H1 (cell line): ENCODE data around the gene DENND4A. TPM values are rescaled to one million over a fixed set of nuclear protein-coding genes. Genes with fewer than 3 reads are reported as not detected.

Source experiments
- CTCF ChIA-PET: fragments of 300-600 bp; sonication (Branson Sonifier 250); formaldehyde crosslinking; loops from one replicate; lab custom pipeline; 2021; ENCODE audit not compliant: partially characterized antibody; lab: Charles Lee
- POLR2A ChIA-PET: fragments of 300-600 bp; sonication (Branson Sonifier 250); formaldehyde crosslinking; loops from one replicate; lab custom pipeline; 2021; ENCODE audit warnings: inconsistent platforms; ENCODE audit not compliant: partially characterized antibody; lab: Charles Lee
- DNase-seq, 2 experiments: peaks; one replicate each; pipeline versions ENCODE4 v3.0.0 to v3.0.0-alpha.2; 2010 to 2022; ENCODE audit warnings: low spot score in 2 of 2, low read depth in 1 of 2, mixed read lengths in 1 of 2
- FAIRE-seq: peaks from 2 replicates; lab custom pipeline; 2011; peaks lifted over from hg19 to GRCh38; lab: Jason Lieb, UNC
- H2AFZ ChIP-seq: 2 replicates; pipeline ENCODE4 v1.8.1; 2012; ENCODE audit warnings: low read length, inconsistent platforms
- H2AK5ac ChIP-seq: 2 replicates; pipeline ENCODE4 v1.6.1; 2013; ENCODE audit warnings: low read depth, low read length
- H2BK120ac ChIP-seq: replicated peaks from 2 replicates; pipeline ENCODE3; 2013; ENCODE audit warnings: low read depth, low read length, inconsistent platforms
- H2BK12ac ChIP-seq: 2 replicates; pipeline ENCODE4 v1.6.1; 2013; ENCODE audit warnings: low read depth, low read length
- H2BK15ac ChIP-seq: 2 replicates; pipeline ENCODE4 v1.6.1; 2013; ENCODE audit warnings: low read length
- H2BK20ac ChIP-seq: 2 replicates; pipeline ENCODE4 v1.6.1; 2013; ENCODE audit warnings: low read length
- H2BK5ac ChIP-seq: 2 replicates; pipeline ENCODE4 v1.6.1; 2013; ENCODE audit warnings: low read depth, low read length
- H3K14ac ChIP-seq: 2 replicates; pipeline ENCODE4 v1.6.1; 2013; ENCODE audit warnings: inconsistent platforms; ENCODE audit not compliant: insufficient read length
- H3K18ac ChIP-seq: 2 replicates; pipeline ENCODE4 v1.6.1; 2013; ENCODE audit warnings: low read length; ENCODE audit errors: extremely low read depth
- H3K23ac ChIP-seq: 2 replicates; pipeline ENCODE4 v1.6.1; 2013; ENCODE audit warnings: inconsistent platforms; ENCODE audit not compliant: insufficient read length
- H3K23me2 ChIP-seq: 2 replicates; pipeline ENCODE4 v1.6.1; 2013; ENCODE audit warnings: low read depth, low read length
- H3K27ac ChIP-seq: 2 replicates; pipeline ENCODE4 v1.6.1; 2011; ENCODE audit warnings: low read depth, low read length, inconsistent platforms
- H3K27me3 ChIP-seq, 4 experiments: replicated peaks in 1 of 4; 1 replicate in 1 of 4; 2 replicates in 3 of 4; pipeline versions ENCODE4 v1.6.1 to v1.8.1; 2011 to 2013; ENCODE audit warnings: low read length in 3 of 4, mild to moderate bottlenecking in 3 of 4, inconsistent platforms in 2 of 4, mixed read lengths in 2 of 4, moderate library complexity in 1 of 4; ENCODE audit not compliant: control insufficient read depth in 3 of 4, insufficient read depth in 3 of 4; ENCODE audit errors: extremely low read depth in 1 of 4
- H3K36me3 ChIP-seq, 4 experiments: 2 replicates each; pipeline versions ENCODE4 v1.6.1 to v1.8.1; 2011 to 2013; ENCODE audit warnings: mild to moderate bottlenecking in 4 of 4, low read length in 3 of 4, moderate library complexity in 2 of 4, control low read depth in 1 of 4, inconsistent platforms in 1 of 4; ENCODE audit not compliant: insufficient read depth in 4 of 4, control insufficient read depth in 2 of 4
- H3K4ac ChIP-seq: replicated peaks from 2 replicates; pipeline ENCODE3; 2013; ENCODE audit warnings: low read length, low read depth, mixed read lengths, inconsistent platforms; ENCODE audit not compliant: insufficient read length
- H3K4me1 ChIP-seq, 4 experiments: replicated peaks in 1 of 4; 1 replicate in 1 of 4; 2 replicates in 3 of 4; pipeline versions ENCODE4 v1.6.1 to v1.8.1; 2011 to 2013; ENCODE audit warnings: low read length in 3 of 4, inconsistent platforms in 2 of 4, mixed read lengths in 1 of 4; ENCODE audit not compliant: insufficient read depth in 4 of 4, control insufficient read depth in 3 of 4
- H3K4me2 ChIP-seq, 2 experiments: 2 replicates each; pipeline versions ENCODE4 v1.6.1 to v1.8.1; 2011 to 2013; ENCODE audit warnings: low read depth in 2 of 2, low read length in 2 of 2, control low read depth in 1 of 2, inconsistent platforms in 1 of 2, mild to moderate bottlenecking in 1 of 2; ENCODE audit not compliant: insufficient read depth in 1 of 2
- H3K4me3 ChIP-seq, 4 experiments: fragments of 200-600, 300-600 bp in 1 of 4; sonication (generic), shearing (Covaris generic), sonication (Bioruptor Twin) in 1 of 4; 2 replicates each; pipeline versions ENCODE4 v1.5.1 to v1.8.1; 2011 to 2016; ENCODE audit warnings: low read length in 4 of 4, low read depth in 3 of 4, control low read depth in 2 of 4, inconsistent platforms in 2 of 4, mild to moderate bottlenecking in 2 of 4, mixed read lengths in 1 of 4, moderate library complexity in 1 of 4; ENCODE audit not compliant: insufficient read depth in 2 of 4; ENCODE audit errors: extremely low read depth in 1 of 4
- H3K56ac ChIP-seq: replicated peaks from 2 replicates; pipeline ENCODE3; 2013; ENCODE audit warnings: low read depth, mild to moderate bottlenecking, mixed read lengths, low read length, inconsistent platforms; ENCODE audit not compliant: insufficient read length
- H3K79me1 ChIP-seq: 2 replicates; pipeline ENCODE4 v1.6.1; 2013; ENCODE audit warnings: low read depth, low read length, control low read depth
- H3K79me2 ChIP-seq, 2 experiments: 2 replicates each; pipeline versions ENCODE4 v1.6.1 to v1.8.1; 2012 to 2013; ENCODE audit warnings: low read length in 2 of 2, mild to moderate bottlenecking in 2 of 2, inconsistent platforms in 1 of 2; ENCODE audit not compliant: insufficient read depth in 2 of 2, control insufficient read depth in 1 of 2
- H3K9ac ChIP-seq, 4 experiments: replicated peaks in 1 of 4; 1 replicate in 1 of 4; 2 replicates in 3 of 4; pipeline versions ENCODE4 v1.6.1 to v1.8.1; 2011 to 2013; ENCODE audit warnings: low read depth in 3 of 4, low read length in 3 of 4, control low read depth in 2 of 4, mild to moderate bottlenecking in 2 of 4, moderate library complexity in 2 of 4, inconsistent platforms in 1 of 4; ENCODE audit errors: extremely low read depth in 1 of 4
- H3K9me3 ChIP-seq, 2 experiments: 2 replicates each; pipeline versions ENCODE4 v1.6.1 to v1.8.1; 2012 to 2013; ENCODE audit warnings: mild to moderate bottlenecking in 2 of 2, moderate library complexity in 2 of 2, control low read depth in 1 of 2, inconsistent platforms in 1 of 2, low read depth in 1 of 2, low read length in 1 of 2, mixed read lengths in 1 of 2; ENCODE audit not compliant: insufficient read depth in 2 of 2
- H4K20me1 ChIP-seq, 2 experiments: replicated peaks in 1 of 2; 2 replicates each; pipeline versions ENCODE3 to v1.8.1; 2011 to 2013; ENCODE audit warnings: inconsistent platforms in 2 of 2, low read length in 2 of 2, mild to moderate bottlenecking in 1 of 2; ENCODE audit not compliant: insufficient read depth in 2 of 2, control insufficient read depth in 1 of 2
- H4K5ac ChIP-seq: 2 replicates; pipeline ENCODE4 v1.6.1; 2013; ENCODE audit warnings: low read length, low read depth, mixed read lengths, inconsistent platforms; ENCODE audit not compliant: insufficient read length
- H4K8ac ChIP-seq: 2 replicates; pipeline ENCODE4 v1.8.0; 2013; ENCODE audit warnings: mild to moderate bottlenecking, moderate library complexity, low read length, inconsistent platforms; ENCODE audit not compliant: insufficient read depth; ENCODE audit errors: extremely low read depth
- H4K91ac ChIP-seq: replicated peaks from 2 replicates; pipeline ENCODE3; 2013; ENCODE audit warnings: low read length, mixed read lengths, inconsistent platforms; ENCODE audit not compliant: insufficient read length
- ATF2 ChIP-seq: IDR thresholded peaks from 2 replicates; pipeline ENCODE4 v1.6.1; 2012; ENCODE audit warnings: low read length, inconsistent platforms
- ATF3 ChIP-seq: IDR thresholded peaks from 2 replicates; pipeline ENCODE4 v1.6.1; 2011; ENCODE audit warnings: low read depth, mild to moderate bottlenecking, low read length; ENCODE audit not compliant: insufficient read depth
- BCL11A ChIP-seq, 2 experiments: IDR thresholded peaks; one replicate each; pipeline ENCODE4 v1.6.1; 2011; ENCODE audit warnings: low read depth in 2 of 2, low read length in 2 of 2, mild to moderate bottlenecking in 2 of 2
- BRCA1 ChIP-seq: IDR thresholded peaks from 2 replicates; pipeline ENCODE4 v1.6.1; 2012; ENCODE audit warnings: low read depth, low read length, improper control_type of control experiment
- CEBPB ChIP-seq: IDR thresholded peaks from 2 replicates; pipeline ENCODE4 v1.6.1; 2012; ENCODE audit warnings: low read depth, low read length
- CREB1 ChIP-seq: IDR thresholded peaks from 2 replicates; pipeline ENCODE4 v1.6.1; 2012; ENCODE audit warnings: inconsistent platforms
- E2F6 ChIP-seq: IDR thresholded peaks from 2 replicates; pipeline ENCODE4 v1.6.1; 2012; ENCODE audit warnings: inconsistent platforms
- SP2 ChIP-seq: IDR thresholded peaks from 2 replicates; pipeline ENCODE4 v1.6.1; 2012; ENCODE audit warnings: mild to moderate bottlenecking, low read length, inconsistent platforms
- TEAD4 ChIP-seq: IDR thresholded peaks from 2 replicates; pipeline ENCODE4 v1.6.1; 2012; ENCODE audit warnings: low read depth, low read length, inconsistent platforms, mixed read lengths
- YY1 ChIP-seq: IDR thresholded peaks from 2 replicates; pipeline ENCODE4 v1.6.1; 2011; ENCODE audit warnings: low read depth, mild to moderate bottlenecking, low read length
- ZNF274 ChIP-seq: IDR thresholded peaks from 2 replicates; pipeline ENCODE4 v1.7.0; 2012; ENCODE audit warnings: low read length, borderline replicate concordance; ENCODE audit errors: extremely low read depth
- WGBS, 2 experiments: shearing (Covaris generic) in 1 of 2; methylation state at CpG; one replicate each; pipeline versions ENCODE4 v1.1.6 to v1.1.7; 2013 to 2015; ENCODE audit warnings: low lambda C conversion rate in 2 of 2, mixed read lengths in 2 of 2, inconsistent platforms in 1 of 2, low coverage in 1 of 2, missing lambda C conversion rate in 1 of 2; ENCODE audit not compliant: insufficient replicate concordance in 2 of 2, insufficient coverage in 1 of 2, insufficient read length in 1 of 2; ENCODE audit errors: extremely low coverage in 1 of 2, missing lambda C conversion rate in 1 of 2; 5-methylcytosine and 5-hydroxymethylcytosine counted together
- polyA plus RNA-seq, 7 experiments: library from polyadenylated mRNA; depleted of rRNA in 3 of 7; stranded (reverse) in 5 of 7; unstranded in 2 of 7; fragments of >200 nt in 5 of 7; fragments of 200-250 nt in 2 of 7; gene quantifications; 1 replicate in 5 of 7; 2 replicates in 1 of 7; 4 replicates in 1 of 7; pipeline versions ENCODE4 v1.2.1 to v1.2.3, GENCODE V29; 2011 to 2013; ENCODE audit warnings: missing spikeins in 2 of 7, mixed read lengths in 2 of 7
- total RNA-seq: library from RNA; stranded (reverse); fragmentation: NEBNext Ultra II Directional; extraction: Animal tissue kit (Norgen Biotek cat#: 25700); gene quantifications from 2 replicates; pipeline ENCODE4 v1.2.1, GENCODE V29; 2021

DENND4A gene
- total and polyA plus RNA-seq, 2 of the 8 experiments (the other 6 are each of a cell fraction or from before 2014, with no cell fraction given) = 1.3 to 4.7 TPM

- Histone ChIP-seq H2BK20ac (no peak overlapping the region), H2AFZ (no peak overlapping the region), H3K79me1 (no peaks in the 10 kb centered on the region), H3K18ac (no peak overlapping the region), H3K23me2 (no peaks in the 10 kb centered on the region; the same call in 1 of the 2 replicates), H3K4me3 (no peak overlapping the region), H3K36me3 (no peaks in the 10 kb centered on the region), H2BK5ac (no peak overlapping the region), H4K5ac (no peak overlapping the region), H2AK5ac (no peak overlapping the region), H3K79me2 (no peaks in the 10 kb centered on the region), H3K4ac (no peak overlapping the region), H3K9ac (no peak overlapping the region), H3K4me1 (no peaks in the 10 kb centered on the region), H3K27me3 (no peaks in the 10 kb centered on the region), H2BK15ac (no peak overlapping the region), H3K14ac (no peak overlapping the region), H4K8ac (no peak overlapping the region), H3K23ac (no peak overlapping the region), H4K20me1 (no peaks in the 10 kb centered on the region), H2BK120ac (no peak overlapping the region), H3K4me2 (no peak overlapping the region), H3K56ac (no peak overlapping the region), H3K9me3 (no peaks in the 10 kb centered on the region), H4K91ac (no peak overlapping the region), H2BK12ac (no peak overlapping the region), H3K27ac (no peak overlapping the region)
- ChIA-PET POLR2A (no interaction called here), CTCF (no interaction called here)
- WGBS, 2 experiments = 87% methylated on average over 3 of the region's 3 CpGs; no CpG with 5 or more reads in 1 of the 2 experiments
- DNase-seq = no peak
- no peak for FAIRE-seq
- TF ChIP-seq ATF3 = no peak
- TF ChIP-seq SP2 = no peak
- no peak for TF ChIP-seq BCL11A (IDR thresholded peaks at IDR 0.05; ENCODE audit: low read depth in 2 of 2, low read length in 2 of 2)
- TF ChIP-seq ATF2 = no peak
- no peak for TF ChIP-seq CREB1
- TF ChIP-seq TEAD4 = no peak
- no peak for TF ChIP-seq YY1
- TF ChIP-seq E2F6 = no peak
- no peak for TF ChIP-seq BRCA1
- TF ChIP-seq CEBPB = no peak
- no peak for TF ChIP-seq ZNF274
Observed at GRCh38 chr15:65773386-65774111, 18.5 kb downstream of the DENND4A start.
